Measurements from ENCODE around the gene CCDC137.

DNA sequence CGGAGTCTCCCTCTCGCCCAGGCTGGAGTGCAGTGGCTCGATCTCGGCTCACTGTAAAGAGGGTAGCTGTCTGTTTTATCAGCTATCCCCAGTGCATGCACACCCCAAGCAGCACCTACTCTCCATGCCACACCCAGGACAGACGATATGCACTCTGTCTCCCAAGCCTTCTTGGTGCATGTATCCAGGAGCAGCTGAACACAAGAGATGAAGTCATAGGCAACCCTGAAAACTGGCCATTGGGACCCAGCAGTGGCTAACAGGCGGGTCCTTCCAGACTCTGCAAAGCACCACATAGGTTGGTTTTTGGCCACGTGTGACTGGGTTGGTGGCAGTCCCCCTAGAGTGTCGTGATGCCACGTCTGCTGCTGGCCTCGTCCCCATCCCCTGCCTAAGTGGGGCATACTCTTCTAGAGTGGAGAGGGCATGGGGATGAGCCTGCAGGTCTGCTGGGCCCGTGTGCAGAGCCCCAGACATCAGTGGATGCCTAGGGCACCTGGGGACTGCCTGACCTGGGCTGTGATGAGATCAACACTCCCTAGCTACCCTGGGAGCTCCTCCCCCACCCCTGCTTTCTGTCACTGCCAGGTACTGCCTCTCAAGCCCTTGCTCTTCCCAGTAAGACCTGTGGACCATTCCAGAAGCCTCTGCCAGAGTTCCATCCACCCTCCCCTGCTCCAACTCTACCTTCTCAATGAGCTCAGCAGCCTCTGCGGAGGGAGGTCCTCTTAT is 19.5 kb upstream of the CCDC137 start:
- TF ChIP-seq, protein P1, sequence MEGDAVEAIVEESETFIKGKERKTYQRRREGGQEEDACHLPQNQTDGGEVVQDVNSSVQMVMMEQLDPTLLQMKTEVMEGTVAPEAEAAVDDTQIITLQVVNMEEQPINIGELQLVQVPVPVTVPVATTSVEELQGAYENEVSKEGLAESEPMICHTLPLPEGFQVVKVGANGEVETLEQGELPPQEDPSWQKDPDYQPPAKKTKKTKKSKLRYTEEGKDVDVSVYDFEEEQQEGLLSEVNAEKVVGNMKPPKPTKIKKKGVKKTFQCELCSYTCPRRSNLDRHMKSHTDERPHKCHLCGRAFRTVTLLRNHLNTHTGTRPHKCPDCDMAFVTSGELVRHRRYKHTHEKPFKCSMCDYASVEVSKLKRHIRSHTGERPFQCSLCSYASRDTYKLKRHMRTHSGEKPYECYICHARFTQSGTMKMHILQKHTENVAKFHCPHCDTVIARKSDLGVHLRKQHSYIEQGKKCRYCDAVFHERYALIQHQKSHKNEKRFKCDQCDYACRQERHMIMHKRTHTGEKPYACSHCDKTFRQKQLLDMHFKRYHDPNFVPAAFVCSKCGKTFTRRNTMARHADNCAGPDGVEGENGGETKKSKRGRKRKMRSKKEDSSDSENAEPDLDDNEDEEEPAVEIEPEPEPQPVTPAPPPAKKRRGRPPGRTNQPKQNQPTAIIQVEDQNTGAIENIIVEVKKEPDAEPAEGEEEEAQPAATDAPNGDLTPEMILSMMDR (IDR thresholded peaks at IDR 0.05; ENCODE audit: low read length) = no peak
- TF ChIP-seq EZH2 (optimal IDR thresholded peaks at IDR 0.05; ENCODE audit: low read depth, low read length) = no peak
